K562 (cell line): Measurements from ENCODE around the gene EVI5L. TPM values are rescaled to one million over a fixed set of nuclear protein-coding genes. Genes with fewer than 3 reads are reported as not detected.

Experiments used
- ATAC-seq: fragments of 200-7000 bp; cut with Tn5 transposase; 3 replicates; pipeline ENCODE4 v1.9.1; 2020; ENCODE audit warnings: moderate library complexity
- BruUV-seq: library from RNA; stranded (reverse); fragments of 400-500 nt; replicated peaks from 2 replicates; lab custom pipeline; 2021; lab: Mats Ljungman, UMichigan
- CTCF ChIA-PET: fragments of 300-600 bp; formaldehyde crosslinking; extraction: SDS; loops from one replicate; lab custom pipeline; 2021; ENCODE audit warnings: low intra/inter-chr PET ratio; lab: Yijun Ruan, JAX
- POLR2A ChIA-PET: fragments of 300-600, 350-650 bp; sonication (Branson Sonifier 250); formaldehyde crosslinking; extraction: SDS; loops from one replicate; lab custom pipeline; 2021; ENCODE audit warnings: antibody characterized with exemption, inconsistent platforms; lab: Yijun Ruan, JAX
- DNase-seq, 4 experiments: peaks; one replicate each; pipeline versions ENCODE4 v3.0.0 to v3.0.0-alpha.2; 2011 to 2018; ENCODE audit warnings: low spot score in 3 of 4, mixed read lengths in 3 of 4; ENCODE audit errors: extremely low read depth in 1 of 4
- FAIRE-seq: peaks from 2 replicates; lab custom pipeline; 2011; peaks lifted over from hg19 to GRCh38; lab: Jason Lieb, UNC
- H2AFZ ChIP-seq: 2 replicates; pipeline ENCODE4 v1.6.0; 2011; ENCODE audit warnings: low read depth, low read length, control low read depth, inconsistent platforms
- H3K27ac ChIP-seq: fragments of 200-600 bp; 3 replicates; pipeline ENCODE4 v1.8.0; 2011; ENCODE audit warnings: low read depth, mild to moderate bottlenecking, control low read depth, inconsistent platforms, low read length, moderate library complexity, mixed read lengths; ENCODE audit errors: extremely low read depth
- H3K27me3 ChIP-seq, 2 experiments: fragments of 300-600 bp in 1 of 2; 2 replicates in 1 of 2; 3 replicates in 1 of 2; pipeline versions ENCODE4 v1.6.0 to v1.8.0; 2011; ENCODE audit warnings: inconsistent platforms in 2 of 2, low read length in 2 of 2, mild to moderate bottlenecking in 1 of 2, mixed read lengths in 1 of 2, moderate library complexity in 1 of 2; ENCODE audit not compliant: control insufficient read depth in 2 of 2, insufficient read depth in 2 of 2
- H3K36me3 ChIP-seq: fragments of 300-600 bp; 3 replicates; pipeline ENCODE4 v1.8.0; 2011; ENCODE audit warnings: mild to moderate bottlenecking, low read length, inconsistent platforms; ENCODE audit not compliant: control insufficient read depth, insufficient read depth
- H3K4me1 ChIP-seq, 2 experiments: fragments of 200-600 bp in 1 of 2; replicated peaks in 1 of 2; 2 replicates in 1 of 2; 3 replicates in 1 of 2; pipeline versions ENCODE4 v1.5.1 to v1.8.0; 2011; ENCODE audit warnings: inconsistent platforms in 2 of 2, low read length in 2 of 2, mild to moderate bottlenecking in 1 of 2, mixed read lengths in 1 of 2, moderate library complexity in 1 of 2; ENCODE audit not compliant: control insufficient read depth in 2 of 2, insufficient read depth in 2 of 2
- H3K4me2 ChIP-seq: 2 replicates; pipeline ENCODE4 v1.6.1; 2011; ENCODE audit warnings: low read length, control low read depth, inconsistent platforms, mixed read lengths; ENCODE audit not compliant: insufficient read depth
- H3K4me3 ChIP-seq: fragments of 200-600 bp; sonication (generic), shearing (Covaris generic); 2 replicates; pipeline ENCODE4 v1.5.1; 2016; ENCODE audit warnings: control low read depth, inconsistent platforms
- H3K79me2 ChIP-seq: fragments of 200-600 bp; 3 replicates; pipeline ENCODE4 v1.8.0; 2011; ENCODE audit warnings: low read length, inconsistent platforms; ENCODE audit not compliant: control insufficient read depth, insufficient read depth
- H3K9ac ChIP-seq, 2 experiments: 2 replicates each; pipeline versions ENCODE4 v1.6.0 to v1.6.1; 2011; ENCODE audit warnings: low read depth in 2 of 2, low read length in 2 of 2, control low read depth in 1 of 2, inconsistent platforms in 1 of 2, mild to moderate bottlenecking in 1 of 2, mixed read lengths in 1 of 2; ENCODE audit not compliant: insufficient read depth in 1 of 2
- H3K9me1 ChIP-seq: one replicate; pipeline ENCODE4 v1.6.0; 2011; ENCODE audit warnings: inconsistent platforms, mild to moderate bottlenecking, low read length, moderate library complexity; ENCODE audit not compliant: control insufficient read depth, insufficient read depth
- H3K9me3 ChIP-seq: replicated peaks from 2 replicates; pipeline ENCODE4 v1.5.1; 2011; ENCODE audit warnings: low read depth, low read length, inconsistent platforms; ENCODE audit not compliant: control insufficient read depth, insufficient read depth
- H4K20me1 ChIP-seq: replicated peaks from 2 replicates; pipeline ENCODE4 v1.6.1; 2011; ENCODE audit warnings: low read length, inconsistent platforms, mixed read lengths; ENCODE audit not compliant: control insufficient read depth, insufficient read depth
- ATF2 ChIP-seq: sonication (generic); formaldehyde crosslinking; IDR thresholded peaks from 2 replicates; pipeline ENCODE4 v1.8.1; 2022; ENCODE audit warnings: missing genetic modification reagents
- BACH1 ChIP-seq: fragments of 200-800 bp; sonication (Bioruptor generic); IDR thresholded peaks from 2 replicates; pipeline ENCODE4 v1.6.1; 2016; ENCODE audit warnings: missing genetic modification characterization, missing compliant biosample characterization
- BCOR ChIP-seq: fragments of 450-650 bp; IDR thresholded peaks from 2 replicates; pipeline ENCODE4 v1.6.1; 2016
- BDP1 ChIP-seq: IDR thresholded peaks from 3 replicates; pipeline ENCODE4 v1.6.1; 2011; ENCODE audit not compliant: insufficient read length, insufficient read depth
- C11orf30 ChIP-seq: fragments of 450-650 bp; IDR thresholded peaks from 2 replicates; pipeline ENCODE4 v1.6.1; 2016; ENCODE audit warnings: low read depth, mild to moderate bottlenecking
- GATAD2B ChIP-seq: fragments of 450-650 bp; IDR thresholded peaks from 2 replicates; pipeline ENCODE4 v1.6.1; 2017; ENCODE audit warnings: mild to moderate bottlenecking, borderline replicate concordance
- HSF4 ChIP-seq: fragments of 250-450 bp; sonication (Bioruptor Pico); IDR thresholded peaks from 2 replicates; pipeline ENCODE4 v2.1.2; 2022; ENCODE audit warnings: mild to moderate bottlenecking, moderate library complexity, borderline replicate concordance
- KLF10 ChIP-seq: fragments of 250-450 bp; sonication (Bioruptor Pico); IDR thresholded peaks from 2 replicates; pipeline ENCODE4 v1.6.1; 2021; ENCODE audit warnings: matching md5 sums
- MAFG ChIP-seq: fragments of 450-650 bp; conservative IDR thresholded peaks from 2 replicates; pipeline ENCODE4 v1.6.1; 2016; ENCODE audit warnings: missing genetic modification characterization, missing compliant biosample characterization
- MAZ ChIP-seq, 2 experiments: fragments of 450-650 bp in 1 of 2; sonication (generic) in 1 of 2; formaldehyde crosslinking; IDR thresholded peaks in 1 of 2; conservative IDR thresholded peaks in 1 of 2; 2 replicates each; pipeline versions ENCODE4 v1.4.0 to v1.5.0; 2020; ENCODE audit warnings: mild to moderate bottlenecking in 1 of 2, missing genetic modification reagents in 1 of 2
- MCM2 ChIP-seq: fragments of 450-650 bp; IDR thresholded peaks from 2 replicates; pipeline ENCODE4 v1.6.1; 2017; ENCODE audit warnings: low read depth, mild to moderate bottlenecking
- MTA2 ChIP-seq: fragments of 450-650 bp; IDR thresholded peaks from 2 replicates; pipeline ENCODE4 v1.6.1; 2016; ENCODE audit warnings: low read depth
- NFATC3 ChIP-seq: fragments of 450-650 bp; IDR thresholded peaks from 2 replicates; pipeline ENCODE4 v1.6.1; 2017; ENCODE audit warnings: mild to moderate bottlenecking
- POLR3A ChIP-seq: IDR thresholded peaks from 2 replicates; pipeline ENCODE4 v1.6.1; 2011; ENCODE audit warnings: borderline replicate concordance, mild to moderate bottlenecking, moderate library complexity; ENCODE audit not compliant: insufficient read length, insufficient read depth; ENCODE audit errors: extremely low read depth
- RBM25 ChIP-seq: fragments of 200-400 bp; formaldehyde crosslinking; IDR thresholded peaks from 2 replicates; pipeline ENCODE4 v1.6.1; 2018; ENCODE audit warnings: low read length, low read depth, moderate library complexity; ENCODE audit not compliant: severe bottlenecking
- SIX5 ChIP-seq, 2 experiments: IDR thresholded peaks; 2 replicates each; pipeline ENCODE4 v1.6.1; 2011; ENCODE audit warnings: low read length in 2 of 2, borderline replicate concordance in 1 of 2, low read depth in 1 of 2, mild to moderate bottlenecking in 1 of 2, moderate library complexity in 1 of 2; ENCODE audit not compliant: insufficient read depth in 1 of 2
- TCF3 ChIP-seq: sonication (generic); formaldehyde crosslinking; IDR thresholded peaks from 2 replicates; pipeline ENCODE4 v1.4.0; 2020; ENCODE audit warnings: mild to moderate bottlenecking, missing genetic modification reagents
- ZFP36 ChIP-seq: fragments of 150-350 bp; IDR thresholded peaks from 2 replicates; pipeline ENCODE4 v1.6.1; 2018; ENCODE audit warnings: low read length, low read depth; ENCODE audit not compliant: partially characterized antibody
- ZNF354B ChIP-seq: fragments of 250-450 bp; sonication (Bioruptor Pico); IDR thresholded peaks from 2 replicates; pipeline ENCODE4 v1.4.0; 2020
- ZNF586 ChIP-seq: fragments of 450-650 bp; formaldehyde crosslinking; conservative IDR thresholded peaks from 2 replicates; pipeline ENCODE4 v1.4.0; 2020; ENCODE audit warnings: mild to moderate bottlenecking, moderate library complexity
- ZNF695 ChIP-seq: fragments of 450-650 bp; formaldehyde crosslinking; IDR thresholded peaks from 2 replicates; pipeline ENCODE4 v1.4.0; 2020; ENCODE audit warnings: mild to moderate bottlenecking, moderate library complexity
- WGBS: fragments of 100-300 bp; shearing (Covaris generic); methylation state at CpG from one replicate; pipeline ENCODE4 v1.1.6; 2016; ENCODE audit warnings: low coverage, mixed read lengths; ENCODE audit not compliant: insufficient coverage; ENCODE audit errors: missing lambda C conversion rate; 5-methylcytosine and 5-hydroxymethylcytosine counted together
- in situ Hi-C: fragments of 300-500 bp; cut with MboI; formaldehyde crosslinking; loops from 4 replicates; pipeline ENCODE4 v1.15.0; 2018; ENCODE audit warnings: inconsistent platforms, mixed read lengths
- intact Hi-C: fragments of 100-400 bp; cut with micrococcal nuclease; formaldehyde crosslinking; loops from 2 replicates; pipeline ENCODE4 v1.14.2; 2022
- polyA plus RNA-seq, 8 experiments: library from polyadenylated mRNA; depleted of rRNA in 4 of 8; stranded (reverse) in 5 of 8; unstranded in 3 of 8; fragments of >200 nt; fragmentation: Nextera tagmentation in 2 of 8; fragmentation: Illumina TruSeq in 1 of 8; extraction: Ambion mirVana in 2 of 8; extraction: Trizol in 1 of 8; gene quantifications; 2 replicates each; pipeline versions ENCODE4 v1.2.1 to v1.2.3, GENCODE V29; 2011 to 2014; ENCODE audit warnings: inconsistent platforms in 1 of 8, missing spikeins in 1 of 8
- total RNA-seq, 7 experiments: library from RNA; depleted of rRNA in 6 of 7; stranded (reverse); fragments of >200 nt in 6 of 7; fragmentation: Illumina TruSeq in 2 of 7; extraction: Trizol in 2 of 7; gene quantifications; 2 replicates each; pipeline versions ENCODE4 v1.2.1 to v1.2.3, GENCODE V29; 2011 to 2021; ENCODE audit warnings: low replicate concordance in 1 of 7

EVI5L gene
- total and polyA plus RNA-seq, 9 of the 15 experiments (the other 6 are each of a cell fraction or from before 2014, with no cell fraction given): 0.69 to 1.8 (median 1.2) TPM; not detected in 2

- Histone ChIP-seq H3K36me3 (no peaks in the 10 kb centered on the region), H3K4me2 (no peak overlapping the region), H3K4me1 (peaks cover 0 to 16% of the 10 kb centered on the region in 2 experiments; a peak in 2 of 5 replicates), H3K4me3 (no peak overlapping the region), H3K27ac (no peak overlapping the region), H2AFZ (no peak overlapping the region), H3K9me1 (no peaks in the 10 kb centered on the region), H3K9me3 (no peaks in the 10 kb centered on the region), H3K27me3 (peaks cover 0 to 25% of the 10 kb centered on the region in 2 experiments; a peak in 3 of 5 replicates), H3K79me2 (no peaks in the 10 kb centered on the region), H3K9ac (no peak overlapping the region), H4K20me1 (no peaks in the 10 kb centered on the region)
- POLR2A ChIA-PET: no interaction called here
- no peak for DNase-seq
- FAIRE-seq: no peak
- intact Hi-C loops (no loop called here), in situ Hi-C loops (no loop called here)
- no peak for ATAC-seq
- TF ChIP-seq NFATC3: no peak
- TF ChIP-seq MCM2: no peak
- TF ChIP-seq ZNF586 (CRISPR knock-in tag): no peak
- no peak for TF ChIP-seq GATAD2B
- no peak for TF ChIP-seq ZNF354B (CRISPR knock-in tag)
- no peak for TF ChIP-seq ATF2 (CRISPR knock-in tag)
- TF ChIP-seq BDP1: no peak
- TF ChIP-seq POLR3A: no peak
- no peak for TF ChIP-seq ZNF695 (CRISPR knock-in tag)
- TF ChIP-seq BCOR: 0 out of 2 replicates have a peak, but pooled peaks have one; percentile 35
- peak; percentile 44 for TF ChIP-seq ZFP36
- peak; percentile 53 for TF ChIP-seq RBM25
- TF ChIP-seq C11orf30: no peak
- TF ChIP-seq HSF4 (CRISPR knock-in tag): no peak
- no peak for TF ChIP-seq MTA2
- TF ChIP-seq TCF3 (CRISPR knock-in tag): no peak
- TF ChIP-seq MAZ (CRISPR knock-in tag; conservative IDR thresholded peaks at IDR 0.05 in 1 of 2, IDR thresholded peaks at IDR 0.05 in 1 of 2): no peak
- no peak for TF ChIP-seq KLF10 (CRISPR knock-in tag)
- TF ChIP-seq MAFG: no peak
- no peak for TF ChIP-seq BACH1 (tag)
- TF ChIP-seq SIX5 (IDR thresholded peaks at IDR 0.05; ENCODE audit: borderline replicate concordance in 1 of 2, insufficient read depth in 1 of 2, low read depth in 1 of 2, low read length in 2 of 2): no peak
- CTCF ChIA-PET: no interaction called here
- no TSS peak for BruUV-seq
- WGBS: 13% methylated on average over 16 of the region's 22 CpGs
Observed at GRCh38 chr19:7787602-7788177, 42.3 kb upstream of the EVI5L start.
